ENCODE measurements around the gene MCF2L2.

Gene MCF2L2

GRCh38 chr3:183268366-183268765, 160.1 kb downstream of the MCF2L2 start:
- Histone ChIP-seq H3K9ac (ENCODE audit: low read length in 2 of 2) (no peak overlapping the region), H3K4me1 (ENCODE audit: control insufficient read depth, insufficient read depth, low read length) (no peaks in the 10 kb centered on the region), H3K9me3 (ENCODE audit: control insufficient read depth in 2 of 2, low read length in 2 of 2) (no peaks in the 10 kb centered on the region), H3K27me3 (ENCODE audit: control insufficient read depth in 1 of 2, insufficient read depth in 2 of 2, low read length in 2 of 2) (no peaks in the 10 kb centered on the region), H3K36me3 (ENCODE audit: control insufficient read depth in 2 of 2, insufficient read depth in 2 of 2, low read length in 2 of 2) (no peaks in the 10 kb centered on the region), H3K4me3 (ENCODE audit: low read length in 2 of 2) (no peak overlapping the region), H3K27ac (ENCODE audit: low read length) (no peak overlapping the region)

- Histone ChIP-seq H3K9ac (ENCODE audit: low read length in 2 of 2) (no peak overlapping the region), H3K27me3 (ENCODE audit: control insufficient read depth in 1 of 2, insufficient read depth in 2 of 2, low read length in 2 of 2) (no peaks in the 10 kb centered on the region), H3K4me1 (ENCODE audit: control insufficient read depth, insufficient read depth, low read length) (no peaks in the 10 kb centered on the region), H3K4me3 (ENCODE audit: low read length in 2 of 2) (no peak overlapping the region), H3K9me3 (ENCODE audit: control insufficient read depth in 2 of 2, low read length in 2 of 2) (no peaks in the 10 kb centered on the region), H3K36me3 (ENCODE audit: control insufficient read depth in 2 of 2, insufficient read depth in 2 of 2, low read length in 2 of 2) (no peaks in the 10 kb centered on the region), H3K27ac (ENCODE audit: low read length) (no peak overlapping the region)
Observed at GRCh38 chr3:183267140-183267539, 161.3 kb downstream of the MCF2L2 start.

- no peaks in the 10 kb centered on the region for H3K36me3 ChIP-seq (ENCODE audit: control insufficient read depth in 2 of 2, insufficient read depth in 2 of 2, low read length in 2 of 2)
- no peak overlapping the region for H3K4me3 ChIP-seq (ENCODE audit: low read length in 2 of 2)
- no peaks in the 10 kb centered on the region for H3K4me1 ChIP-seq (ENCODE audit: control insufficient read depth, insufficient read depth, low read length)
- H3K27me3 ChIP-seq (ENCODE audit: control insufficient read depth in 1 of 2, insufficient read depth in 2 of 2, low read length in 2 of 2), result no peaks in the 10 kb centered on the region
- no peak overlapping the region for H3K9ac ChIP-seq (ENCODE audit: low read length in 2 of 2)
- H3K27ac ChIP-seq (ENCODE audit: low read length), result no peak overlapping the region
- H3K9me3 ChIP-seq (ENCODE audit: control insufficient read depth in 2 of 2, low read length in 2 of 2), result no peaks in the 10 kb centered on the region
Observed at GRCh38 chr3:183266454-183266853, 162.0 kb downstream of the MCF2L2 start.

GRCh38 chr3:183265834-183266417, 162.5 kb downstream of the MCF2L2 start:
- H3K9ac ChIP-seq (ENCODE audit: low read length in 2 of 2), result no peak overlapping the region
- no peak overlapping the region for H3K4me3 ChIP-seq (ENCODE audit: low read length in 2 of 2)
- no peaks in the 10 kb centered on the region for H3K9me3 ChIP-seq (ENCODE audit: control insufficient read depth in 2 of 2, low read length in 2 of 2)
- no peak overlapping the region for H3K27ac ChIP-seq (ENCODE audit: low read length)
- H3K36me3 ChIP-seq (ENCODE audit: control insufficient read depth in 2 of 2, insufficient read depth in 2 of 2, low read length in 2 of 2), result no peaks in the 10 kb centered on the region
- H3K27me3 ChIP-seq (ENCODE audit: control insufficient read depth in 1 of 2, insufficient read depth in 2 of 2, low read length in 2 of 2), result no peaks in the 10 kb centered on the region
- no peaks in the 10 kb centered on the region for H3K4me1 ChIP-seq (ENCODE audit: control insufficient read depth, insufficient read depth, low read length)

GRCh38 chr3:183265157-183265642, 163.2 kb downstream of the MCF2L2 start:
- Histone ChIP-seq H3K9me3 (ENCODE audit: control insufficient read depth in 2 of 2, low read length in 2 of 2) (no peaks in the 10 kb centered on the region), H3K4me1 (ENCODE audit: control insufficient read depth, insufficient read depth, low read length) (peaks cover under 1% of the 10 kb centered on the region), H3K4me3 (ENCODE audit: low read length in 2 of 2) (peak overlapping the region in 1 of 2 donors; percentile 23), H3K27me3 (ENCODE audit: control insufficient read depth in 1 of 2, insufficient read depth in 2 of 2, low read length in 2 of 2) (no peaks in the 10 kb centered on the region), H3K27ac (ENCODE audit: low read length) (no peak overlapping the region), H3K9ac (ENCODE audit: low read length in 2 of 2) (no peak overlapping the region), H3K36me3 (ENCODE audit: control insufficient read depth in 2 of 2, insufficient read depth in 2 of 2, low read length in 2 of 2) (no peaks in the 10 kb centered on the region)

GRCh38 chr3:183264268-183264667, 164.2 kb downstream of the MCF2L2 start:
- no peak overlapping the region for H3K9ac ChIP-seq (ENCODE audit: low read length in 2 of 2)
- H3K27ac ChIP-seq (ENCODE audit: low read length), result no peak overlapping the region
- no peaks in the 10 kb centered on the region for H3K36me3 ChIP-seq (ENCODE audit: control insufficient read depth in 2 of 2, insufficient read depth in 2 of 2, low read length in 2 of 2)
- no peaks in the 10 kb centered on the region for H3K9me3 ChIP-seq (ENCODE audit: control insufficient read depth in 2 of 2, low read length in 2 of 2)
- no peaks in the 10 kb centered on the region for H3K27me3 ChIP-seq (ENCODE audit: control insufficient read depth in 1 of 2, insufficient read depth in 2 of 2, low read length in 2 of 2)
- H3K4me1 ChIP-seq (ENCODE audit: control insufficient read depth, insufficient read depth, low read length), result peaks cover 7% of the 10 kb centered on the region
- H3K4me3 ChIP-seq (ENCODE audit: low read length in 2 of 2), result no peak overlapping the region

GRCh38 chr3:183262875-183263378, 165.5 kb downstream of the MCF2L2 start:
- H3K9ac ChIP-seq (ENCODE audit: low read length in 2 of 2), result no peak overlapping the region

GRCh38 chr3:183261151-183261724, 167.2 kb downstream of the MCF2L2 start:
- no peak overlapping the region for H3K9ac ChIP-seq (ENCODE audit: low read length in 2 of 2)

More at GRCh38 chr3:183262875-183263378, 165.5 kb downstream of the MCF2L2 start:
- no peaks in the 10 kb centered on the region for H3K36me3 ChIP-seq (ENCODE audit: control insufficient read depth in 2 of 2, insufficient read depth in 2 of 2, low read length in 2 of 2)
- peaks cover 7% of the 10 kb centered on the region for H3K4me1 ChIP-seq (ENCODE audit: control insufficient read depth, insufficient read depth, low read length)
- H3K9me3 ChIP-seq (ENCODE audit: control insufficient read depth in 2 of 2, low read length in 2 of 2), result no peaks in the 10 kb centered on the region
- no peaks in the 10 kb centered on the region for H3K27me3 ChIP-seq (ENCODE audit: control insufficient read depth in 1 of 2, insufficient read depth in 2 of 2, low read length in 2 of 2)
- no peak overlapping the region for H3K4me3 ChIP-seq (ENCODE audit: low read length in 2 of 2)
- no peak overlapping the region for H3K27ac ChIP-seq (ENCODE audit: low read length)

GRCh38 chr3:183260167-183260904, 168.1 kb downstream of the MCF2L2 start:
- Histone ChIP-seq H3K27me3 (ENCODE audit: control insufficient read depth in 1 of 2, insufficient read depth in 2 of 2, low read length in 2 of 2) (no peaks in the 10 kb centered on the region), H3K27ac (ENCODE audit: low read length) (no peak overlapping the region), H3K36me3 (ENCODE audit: control insufficient read depth in 2 of 2, insufficient read depth in 2 of 2, low read length in 2 of 2) (no peaks in the 10 kb centered on the region), H3K4me3 (ENCODE audit: low read length in 2 of 2) (no peak overlapping the region), H3K9me3 (ENCODE audit: control insufficient read depth in 2 of 2, low read length in 2 of 2) (no peaks in the 10 kb centered on the region), H3K9ac (ENCODE audit: low read length in 2 of 2) (no peak overlapping the region), H3K4me1 (ENCODE audit: control insufficient read depth, insufficient read depth, low read length) (peaks cover 7% of the 10 kb centered on the region)

More at GRCh38 chr3:183261151-183261724, 167.2 kb downstream of the MCF2L2 start:
- Histone ChIP-seq H3K9me3 (ENCODE audit: control insufficient read depth in 2 of 2, low read length in 2 of 2) (no peaks in the 10 kb centered on the region), H3K4me3 (ENCODE audit: low read length in 2 of 2) (no peak overlapping the region), H3K27ac (ENCODE audit: low read length) (no peak overlapping the region), H3K4me1 (ENCODE audit: control insufficient read depth, insufficient read depth, low read length) (peaks cover 7% of the 10 kb centered on the region), H3K36me3 (ENCODE audit: control insufficient read depth in 2 of 2, insufficient read depth in 2 of 2, low read length in 2 of 2) (no peaks in the 10 kb centered on the region), H3K27me3 (ENCODE audit: control insufficient read depth in 1 of 2, insufficient read depth in 2 of 2, low read length in 2 of 2) (no peaks in the 10 kb centered on the region)

GRCh38 chr3:183259621-183260020, 168.8 kb downstream of the MCF2L2 start:
- H3K4me3 ChIP-seq (ENCODE audit: low read length in 2 of 2), result no peak overlapping the region
- H3K4me1 ChIP-seq (ENCODE audit: control insufficient read depth, insufficient read depth, low read length), result peaks cover 8% of the 10 kb centered on the region
- H3K36me3 ChIP-seq (ENCODE audit: control insufficient read depth in 2 of 2, insufficient read depth in 2 of 2, low read length in 2 of 2), result no peaks in the 10 kb centered on the region
- no peaks in the 10 kb centered on the region for H3K27me3 ChIP-seq (ENCODE audit: control insufficient read depth in 1 of 2, insufficient read depth in 2 of 2, low read length in 2 of 2)
- no peaks in the 10 kb centered on the region for H3K9me3 ChIP-seq (ENCODE audit: control insufficient read depth in 2 of 2, low read length in 2 of 2)
- H3K27ac ChIP-seq (ENCODE audit: low read length), result no peak overlapping the region
- no peak overlapping the region for H3K9ac ChIP-seq (ENCODE audit: low read length in 2 of 2)

Measured in stomach smooth muscle (tissue), 2 donors.